Measurements from ENCODE around the gene TTLL10.

DNA sequence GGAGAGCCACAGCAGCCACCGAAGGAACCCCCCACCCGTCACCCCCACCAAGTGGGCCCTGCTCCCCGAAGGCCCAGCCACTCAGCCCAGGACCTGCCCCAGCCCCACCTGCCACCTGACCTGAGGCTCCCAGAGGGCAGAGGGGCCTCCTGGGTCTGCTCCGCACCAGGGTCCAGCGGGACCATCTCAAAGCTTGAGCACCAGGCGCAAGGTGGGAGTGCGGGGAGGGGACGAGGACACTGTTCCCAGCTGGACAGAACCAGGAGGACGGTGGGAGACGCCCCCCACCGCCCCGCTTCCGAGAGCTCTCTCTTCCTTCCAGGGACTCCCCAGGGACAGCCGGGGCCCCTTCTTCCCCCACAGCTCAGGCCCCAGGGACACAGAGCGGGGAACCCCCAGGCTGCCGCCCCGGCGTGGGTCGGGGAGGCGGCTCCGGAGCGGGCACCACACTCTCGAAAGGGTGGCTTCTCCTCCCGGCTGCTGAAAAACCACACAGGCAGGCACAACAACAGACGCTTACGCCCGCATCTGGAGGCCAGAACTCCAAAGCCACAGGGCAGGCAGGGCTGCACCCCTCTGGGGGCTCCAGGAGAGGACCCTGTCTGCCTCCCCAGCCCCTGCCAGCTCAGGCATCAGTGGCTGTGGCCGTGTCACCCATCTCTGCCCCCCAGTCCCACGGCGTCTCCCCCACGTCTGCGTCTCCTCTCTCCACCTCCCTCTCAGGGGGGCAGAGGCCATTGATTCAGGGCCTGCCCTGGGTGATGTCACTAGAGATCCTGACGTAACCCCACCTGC is 1.9 kb upstream of the TTLL10 start:
- TF ChIP-seq POLR2AphosphoS5 (IDR thresholded peaks at IDR 0.05; ENCODE audit: low read depth): no peak
- no peak for TF ChIP-seq EZH2 (IDR thresholded peaks at IDR 0.05; ENCODE audit: low read depth, unreplicated experiment)
- TF ChIP-seq, protein P1, sequence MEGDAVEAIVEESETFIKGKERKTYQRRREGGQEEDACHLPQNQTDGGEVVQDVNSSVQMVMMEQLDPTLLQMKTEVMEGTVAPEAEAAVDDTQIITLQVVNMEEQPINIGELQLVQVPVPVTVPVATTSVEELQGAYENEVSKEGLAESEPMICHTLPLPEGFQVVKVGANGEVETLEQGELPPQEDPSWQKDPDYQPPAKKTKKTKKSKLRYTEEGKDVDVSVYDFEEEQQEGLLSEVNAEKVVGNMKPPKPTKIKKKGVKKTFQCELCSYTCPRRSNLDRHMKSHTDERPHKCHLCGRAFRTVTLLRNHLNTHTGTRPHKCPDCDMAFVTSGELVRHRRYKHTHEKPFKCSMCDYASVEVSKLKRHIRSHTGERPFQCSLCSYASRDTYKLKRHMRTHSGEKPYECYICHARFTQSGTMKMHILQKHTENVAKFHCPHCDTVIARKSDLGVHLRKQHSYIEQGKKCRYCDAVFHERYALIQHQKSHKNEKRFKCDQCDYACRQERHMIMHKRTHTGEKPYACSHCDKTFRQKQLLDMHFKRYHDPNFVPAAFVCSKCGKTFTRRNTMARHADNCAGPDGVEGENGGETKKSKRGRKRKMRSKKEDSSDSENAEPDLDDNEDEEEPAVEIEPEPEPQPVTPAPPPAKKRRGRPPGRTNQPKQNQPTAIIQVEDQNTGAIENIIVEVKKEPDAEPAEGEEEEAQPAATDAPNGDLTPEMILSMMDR (conservative IDR thresholded peaks at IDR 0.05; ENCODE audit: low read depth in 2 of 2): no peak
- no peak for TF ChIP-seq CREB1 (CRISPR knock-in tag; IDR thresholded peaks at IDR 0.05; ENCODE audit: low read depth)
- TF ChIP-seq EZH2phosphoT487 (IDR thresholded peaks at IDR 0.05; ENCODE audit: unreplicated experiment): no peak
- TF ChIP-seq, protein P2, sequence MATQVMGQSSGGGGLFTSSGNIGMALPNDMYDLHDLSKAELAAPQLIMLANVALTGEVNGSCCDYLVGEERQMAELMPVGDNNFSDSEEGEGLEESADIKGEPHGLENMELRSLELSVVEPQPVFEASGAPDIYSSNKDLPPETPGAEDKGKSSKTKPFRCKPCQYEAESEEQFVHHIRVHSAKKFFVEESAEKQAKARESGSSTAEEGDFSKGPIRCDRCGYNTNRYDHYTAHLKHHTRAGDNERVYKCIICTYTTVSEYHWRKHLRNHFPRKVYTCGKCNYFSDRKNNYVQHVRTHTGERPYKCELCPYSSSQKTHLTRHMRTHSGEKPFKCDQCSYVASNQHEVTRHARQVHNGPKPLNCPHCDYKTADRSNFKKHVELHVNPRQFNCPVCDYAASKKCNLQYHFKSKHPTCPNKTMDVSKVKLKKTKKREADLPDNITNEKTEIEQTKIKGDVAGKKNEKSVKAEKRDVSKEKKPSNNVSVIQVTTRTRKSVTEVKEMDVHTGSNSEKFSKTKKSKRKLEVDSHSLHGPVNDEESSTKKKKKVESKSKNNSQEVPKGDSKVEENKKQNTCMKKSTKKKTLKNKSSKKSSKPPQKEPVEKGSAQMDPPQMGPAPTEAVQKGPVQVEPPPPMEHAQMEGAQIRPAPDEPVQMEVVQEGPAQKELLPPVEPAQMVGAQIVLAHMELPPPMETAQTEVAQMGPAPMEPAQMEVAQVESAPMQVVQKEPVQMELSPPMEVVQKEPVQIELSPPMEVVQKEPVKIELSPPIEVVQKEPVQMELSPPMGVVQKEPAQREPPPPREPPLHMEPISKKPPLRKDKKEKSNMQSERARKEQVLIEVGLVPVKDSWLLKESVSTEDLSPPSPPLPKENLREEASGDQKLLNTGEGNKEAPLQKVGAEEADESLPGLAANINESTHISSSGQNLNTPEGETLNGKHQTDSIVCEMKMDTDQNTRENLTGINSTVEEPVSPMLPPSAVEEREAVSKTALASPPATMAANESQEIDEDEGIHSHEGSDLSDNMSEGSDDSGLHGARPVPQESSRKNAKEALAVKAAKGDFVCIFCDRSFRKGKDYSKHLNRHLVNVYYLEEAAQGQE (IDR thresholded peaks at IDR 0.05; ENCODE audit: unreplicated experiment): no peak

Data from GM23338 (cell line).